Measurements from ENCODE around the gene FAM124A.

FAM124A gene

GRCh38 chr13:51313619-51314018 is 91.4 kb downstream of the FAM124A start:
- in situ Hi-C loops (cut with MboI; ENCODE audit: low sequenced_read_pairs, unreplicated experiment) = no loop called here
- no peak for TF ChIP-seq CTCF (IDR thresholded peaks at IDR 0.05; ENCODE audit: borderline replicate concordance, control extremely low read depth, extremely low read depth, insufficient read depth, missing control alignments)
- DNase-seq (ENCODE audit: low spot score) = no peak

DNA sequence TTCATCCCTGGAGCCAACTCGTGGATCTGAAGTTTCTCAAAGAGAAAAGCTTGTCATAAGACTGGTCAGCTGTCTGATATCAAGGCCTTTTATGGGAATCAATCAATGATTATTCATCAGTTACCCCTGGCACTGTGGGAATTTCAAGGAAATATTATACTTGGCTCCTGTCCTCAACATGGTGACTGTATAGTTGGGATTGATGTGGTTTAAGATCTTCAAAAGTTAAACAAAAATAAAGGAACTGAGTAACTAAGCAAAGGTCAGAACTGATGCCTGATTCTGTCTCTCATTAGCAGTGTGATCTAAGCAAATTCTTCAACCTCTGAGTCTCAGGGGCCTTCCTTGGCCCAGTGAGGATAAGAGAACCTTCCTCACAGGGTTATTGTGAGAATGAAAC is 95.1 kb downstream of the FAM124A start:
- DNase-seq (ENCODE audit: low spot score) = no peak
- in situ Hi-C loops (cut with MboI; ENCODE audit: low sequenced_read_pairs, unreplicated experiment) = no loop called here
- TF ChIP-seq CTCF (IDR thresholded peaks at IDR 0.05; ENCODE audit: borderline replicate concordance, control extremely low read depth, extremely low read depth, insufficient read depth, missing control alignments) = no peak

DNA sequence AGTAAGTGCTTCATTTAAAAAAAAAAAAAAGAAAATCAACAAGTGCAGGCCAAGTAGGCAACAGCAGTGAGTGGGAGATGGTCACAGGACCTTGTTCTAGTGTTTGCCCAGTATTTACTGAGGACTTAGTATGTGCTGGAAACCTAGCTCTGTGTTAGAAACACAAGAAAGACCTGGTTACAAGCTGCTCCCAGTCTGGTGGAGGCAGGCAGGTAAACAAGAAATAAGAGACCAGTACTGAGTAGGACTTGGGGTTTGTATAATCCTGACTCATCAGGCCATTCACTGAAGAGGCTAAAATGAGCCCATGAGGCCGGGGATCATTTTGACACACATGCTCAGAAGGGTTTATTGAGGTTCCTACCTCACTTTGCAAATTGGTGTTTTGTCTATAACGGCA is 95.8 kb downstream of the FAM124A start:
- DNase-seq (ENCODE audit: low spot score) = no peak
- in situ Hi-C loops (cut with MboI; ENCODE audit: low sequenced_read_pairs, unreplicated experiment) = no loop called here
- TF ChIP-seq CTCF (IDR thresholded peaks at IDR 0.05; ENCODE audit: borderline replicate concordance, control extremely low read depth, extremely low read depth, insufficient read depth, missing control alignments) = no peak

GRCh38 chr13:51318876-51319275 is 96.7 kb downstream of the FAM124A start:
- no peak for DNase-seq (ENCODE audit: low spot score)
- no peak for TF ChIP-seq CTCF (IDR thresholded peaks at IDR 0.05; ENCODE audit: borderline replicate concordance, control extremely low read depth, extremely low read depth, insufficient read depth, missing control alignments)
- in situ Hi-C loops (cut with MboI; ENCODE audit: low sequenced_read_pairs, unreplicated experiment) = no loop called here

- in situ Hi-C loops (cut with MboI; ENCODE audit: low sequenced_read_pairs, unreplicated experiment) = no loop called here
- DNase-seq (ENCODE audit: low spot score) = no peak
These were observed 99.6 kb downstream of the FAM124A start for GRCh38 chr13:51321836-51322235.

DNA sequence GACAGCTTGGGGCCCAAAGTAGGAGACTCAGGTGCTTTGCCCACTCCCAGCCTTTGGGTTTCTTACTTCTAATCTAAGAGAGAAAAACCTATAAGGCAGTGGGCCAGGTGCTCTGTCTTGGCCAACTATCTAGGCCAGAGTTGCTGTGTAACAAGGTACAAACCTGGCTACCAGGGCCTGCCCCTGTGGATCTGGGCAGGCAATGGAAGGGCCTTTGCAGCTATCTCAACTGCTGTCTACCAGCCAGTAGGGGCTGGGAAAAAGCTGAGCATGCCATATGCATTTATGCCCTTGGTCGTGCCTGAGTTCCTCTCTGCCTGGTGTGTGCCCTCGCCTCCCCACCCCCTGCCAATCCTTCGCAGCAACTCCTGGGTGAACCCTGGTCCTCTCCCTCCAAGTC is 100.6 kb downstream of the FAM124A start:
- in situ Hi-C loops (cut with MboI; ENCODE audit: low sequenced_read_pairs, unreplicated experiment) = no loop called here
- no peak for TF ChIP-seq CTCF (IDR thresholded peaks at IDR 0.05; ENCODE audit: borderline replicate concordance, control extremely low read depth, extremely low read depth, insufficient read depth, missing control alignments)
- DNase-seq (ENCODE audit: low spot score) = no peak

More at GRCh38 chr13:51321836-51322235, 99.6 kb downstream of the FAM124A start:
- TF ChIP-seq CTCF (IDR thresholded peaks at IDR 0.05; ENCODE audit: borderline replicate concordance, control extremely low read depth, extremely low read depth, insufficient read depth, missing control alignments) = no peak

Data from GM13976 (cell line).